ENCODE measurements around the gene WDR64. TPM values are rescaled to one million over a fixed set of nuclear protein-coding genes. Genes with fewer than 3 reads are reported as not detected.

Gene WDR64
- total and polyA plus RNA-seq, 2 experiments from 2014 or later: 0.07 TPM; not detected in 1

DNA sequence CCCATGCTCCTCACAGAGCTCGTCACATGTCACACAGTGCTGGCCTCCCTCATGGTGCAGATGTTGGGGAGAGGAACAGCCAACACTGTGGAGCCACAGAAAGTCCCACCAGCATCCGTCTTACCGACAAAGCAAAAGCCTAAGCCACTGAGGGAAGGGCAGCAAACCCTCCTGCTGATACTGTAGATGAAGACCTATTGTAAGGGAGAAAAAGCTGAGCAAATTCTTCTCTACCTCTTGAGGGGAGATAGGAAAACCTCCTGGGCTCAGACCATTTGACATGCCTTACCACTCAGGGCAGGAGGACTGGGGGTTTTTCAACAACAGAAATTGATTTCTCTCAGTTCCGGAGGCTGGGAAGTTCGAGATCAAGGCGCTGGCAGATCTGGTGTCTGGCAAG is 95.9 kb downstream of the WDR64 start:
- no peaks in the 10 kb centered on the region for H4K20me1 ChIP-seq (ENCODE audit: insufficient read depth, poor library complexity, severe bottlenecking)
- H3K4me2 ChIP-seq: no peak overlapping the region
- H3K79me2 ChIP-seq: no peaks in the 10 kb centered on the region
- H3K4me1 ChIP-seq (ENCODE audit: insufficient read depth): no peaks in the 10 kb centered on the region
- H3K36me3 ChIP-seq (replicated peaks; ENCODE audit: insufficient read depth, low read depth): no peaks in the 10 kb centered on the region
- no peak for DNase-seq (ENCODE audit: low spot score)
- WGBS (ENCODE audit: low lambda C conversion rate, missing lambda C conversion rate): 77% methylated on average over 6 of the region's 6 CpGs
- no peak overlapping the region for H3K4me3 ChIP-seq
- no peaks in the 10 kb centered on the region for H3K9me3 ChIP-seq (ENCODE audit: low read depth)
- no peaks in the 10 kb centered on the region for H3K9me2 ChIP-seq (replicated peaks; ENCODE audit: insufficient read depth)
- H2AFZ ChIP-seq: no peak overlapping the region
- TF ChIP-seq EZH2phosphoT487 (IDR thresholded peaks at IDR 0.05; ENCODE audit: low read depth, severe bottlenecking, unreplicated experiment) (no peak), CTCF (IDR thresholded peaks at IDR 0.05; ENCODE audit: poor library complexity) (no peak), EZH2 (IDR thresholded peaks at IDR 0.05; ENCODE audit: borderline replicate concordance) (no peak)
- H3K27ac ChIP-seq: no peak overlapping the region
- no peaks in the 10 kb centered on the region for H3K27me3 ChIP-seq

DNA sequence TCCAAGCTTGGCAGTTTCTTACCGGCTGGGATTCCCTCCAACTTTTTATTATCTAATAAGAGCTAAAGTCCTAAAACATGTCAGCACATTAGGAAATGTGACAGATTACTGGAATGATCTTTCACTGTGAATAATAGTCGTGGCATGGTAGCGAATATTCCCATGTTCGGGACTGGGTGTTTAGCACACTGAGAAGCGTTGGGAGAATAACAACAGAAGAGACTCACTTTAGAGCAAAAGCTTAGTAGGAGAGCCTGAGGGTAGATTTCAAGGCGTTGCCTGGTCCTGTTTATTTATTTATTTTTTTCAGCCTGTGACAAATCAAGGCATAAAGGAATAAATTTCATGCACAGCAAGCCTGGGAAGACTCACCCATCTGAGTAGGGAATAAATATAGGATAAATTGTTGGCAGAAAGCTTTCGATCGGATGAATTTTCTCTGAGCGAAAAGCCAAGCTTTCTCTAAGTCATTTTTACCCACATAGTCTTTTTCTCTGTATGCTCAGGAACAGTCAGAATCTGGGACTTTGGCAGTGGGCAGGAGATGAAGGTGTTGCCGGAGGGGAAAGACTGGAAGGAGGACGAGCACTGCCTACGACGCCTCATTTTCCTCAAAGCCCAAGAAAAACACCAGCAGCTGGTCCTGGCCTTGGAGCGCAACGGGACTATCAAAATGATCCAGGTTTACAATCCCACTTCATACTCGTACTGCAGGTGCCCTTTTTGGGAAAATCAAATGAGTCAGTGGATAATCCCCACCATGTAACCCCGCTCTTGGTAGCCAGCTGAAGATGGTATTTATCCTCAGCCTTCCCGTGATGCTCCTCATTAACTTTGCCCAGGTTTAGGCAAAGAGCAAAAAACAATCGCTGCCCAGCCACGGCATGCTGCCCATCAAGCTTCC is 97.2 kb downstream of the WDR64 start:
- H4K20me1 ChIP-seq (ENCODE audit: insufficient read depth, poor library complexity, severe bottlenecking): no peaks in the 10 kb centered on the region
- TF ChIP-seq EZH2 (IDR thresholded peaks at IDR 0.05; ENCODE audit: borderline replicate concordance) (no peak), EZH2phosphoT487 (IDR thresholded peaks at IDR 0.05; ENCODE audit: low read depth, severe bottlenecking, unreplicated experiment) (no peak), CTCF (IDR thresholded peaks at IDR 0.05; ENCODE audit: poor library complexity) (no peak)
- H3K27me3 ChIP-seq: no peaks in the 10 kb centered on the region
- H3K4me3 ChIP-seq: no peak overlapping the region
- H3K4me1 ChIP-seq (ENCODE audit: insufficient read depth): no peaks in the 10 kb centered on the region
- WGBS (ENCODE audit: low lambda C conversion rate, missing lambda C conversion rate): 89% methylated on average over 20 of the region's 20 CpGs
- no peaks in the 10 kb centered on the region for H3K9me2 ChIP-seq (replicated peaks; ENCODE audit: insufficient read depth)
- no peaks in the 10 kb centered on the region for H3K36me3 ChIP-seq (replicated peaks; ENCODE audit: insufficient read depth, low read depth)
- no peak overlapping the region for H3K4me2 ChIP-seq
- H3K27ac ChIP-seq: no peak overlapping the region
- no peak for DNase-seq (ENCODE audit: low spot score)
- no peak overlapping the region for H2AFZ ChIP-seq
- H3K79me2 ChIP-seq: no peaks in the 10 kb centered on the region
- no peaks in the 10 kb centered on the region for H3K9me3 ChIP-seq (ENCODE audit: low read depth)

- Histone ChIP-seq H3K9me3 (ENCODE audit: low read depth) (no peaks in the 10 kb centered on the region), H3K4me2 (no peak overlapping the region), H3K4me1 (ENCODE audit: insufficient read depth) (no peaks in the 10 kb centered on the region), H3K27me3 (no peaks in the 10 kb centered on the region), H4K20me1 (ENCODE audit: insufficient read depth, poor library complexity, severe bottlenecking) (no peaks in the 10 kb centered on the region), H2AFZ (no peak overlapping the region), H3K27ac (no peak overlapping the region), H3K4me3 (no peak overlapping the region), H3K36me3 (replicated peaks; ENCODE audit: insufficient read depth, low read depth) (no peaks in the 10 kb centered on the region), H3K79me2 (no peaks in the 10 kb centered on the region), H3K9me2 (replicated peaks; ENCODE audit: insufficient read depth) (no peaks in the 10 kb centered on the region)
- DNase-seq (ENCODE audit: low spot score): no peak
- 78% methylated on average over 6 of the region's 6 CpGs for WGBS (ENCODE audit: low lambda C conversion rate, missing lambda C conversion rate)
- TF ChIP-seq EZH2phosphoT487 (IDR thresholded peaks at IDR 0.05; ENCODE audit: low read depth, severe bottlenecking, unreplicated experiment) (no peak), CTCF (IDR thresholded peaks at IDR 0.05; ENCODE audit: poor library complexity) (no peak), EZH2 (IDR thresholded peaks at IDR 0.05; ENCODE audit: borderline replicate concordance) (no peak)
These were observed 98.0 kb downstream of the WDR64 start for GRCh38 chr1:241749945-241750695.

Data from hepatocyte (in vitro differentiated cells).